ENCODE results near the gene CHN2. TPM values are rescaled to one million over a fixed set of nuclear protein-coding genes. Genes with fewer than 3 reads are reported as not detected.

Gene CHN2
- polyA plus RNA-seq, 1 of the 3 experiments (the other 2 are of a cell fraction) = 0.02 TPM

- TF ChIP-seq ZBTB33 (IDR thresholded peaks at IDR 0.05; ENCODE audit: borderline replicate concordance, low read depth) (peak; percentile 74; the same call in 1 of the 2 replicates), IRF3 (IDR thresholded peaks at IDR 0.05; ENCODE audit: low read depth, low read length) (no peak), FOXM1 (IDR thresholded peaks at IDR 0.05; ENCODE audit: low read depth) (peak; percentile 61; the same call in 1 of the 2 replicates), USF2 (IDR thresholded peaks at IDR 0.05; ENCODE audit: borderline replicate concordance, low read depth, low read length) (no peak), SIN3A (IDR thresholded peaks at IDR 0.05; ENCODE audit: borderline replicate concordance, low read depth, low read length) (peak; percentile 56; the same call in 1 of the 2 replicates), TCF12 (IDR thresholded peaks at IDR 0.05) (peak; percentile 97), USF1 (IDR thresholded peaks at IDR 0.05; ENCODE audit: borderline replicate concordance, low read depth) (no peak), MAX (IDR thresholded peaks at IDR 0.05; ENCODE audit: low read depth) (peak; percentile 73), RXRA (IDR thresholded peaks at IDR 0.05; ENCODE audit: borderline replicate concordance, low read depth) (peak; percentile 81), FOSL2 (IDR thresholded peaks at IDR 0.05; ENCODE audit: borderline replicate concordance, low read depth) (peak; percentile 92), YY1 (IDR thresholded peaks at IDR 0.05; ENCODE audit: low read depth) (no peak), NFIC (IDR thresholded peaks at IDR 0.05; ENCODE audit: borderline replicate concordance) (peak; percentile 91), SMC3 (IDR thresholded peaks at IDR 0.05; ENCODE audit: low read depth, low read length) (no peak; the same call in 1 of the 2 replicates), RFX5 (IDR thresholded peaks at IDR 0.05; ENCODE audit: low read length) (no peak), EP300 (IDR thresholded peaks at IDR 0.05; ENCODE audit: borderline replicate concordance in 1 of 2, low read depth in 1 of 2, low read length in 1 of 2) (peak; percentile 44 to 92; a peak in 3 of 4 replicates), FOXJ3 (CRISPR knock-in tag; IDR thresholded peaks at IDR 0.05) (no peak), TAF1 (IDR thresholded peaks at IDR 0.05; ENCODE audit: borderline replicate concordance, low read depth, low read length) (no peak)
Observed at GRCh38 chr7:29488977-29489376, 294.4 kb downstream of the CHN2 start (continued).
